Kidney epithelial cell (primary cell): ENCODE data around the gene AOC2. TPM values are rescaled to one million over a fixed set of nuclear protein-coding genes. Genes with fewer than 3 reads are reported as not detected.
"Not testable (repeated sequence)": the region's sequence is repeated elsewhere in the genome, so short reads cannot be mapped to it uniquely, and the experiment has no call there.

ENCODE experiments used
- DNase-seq: peaks from one replicate; pipeline ENCODE4 v3.0.0-alpha.2; 2010; ENCODE audit warnings: low read depth
- H3K27me3 ChIP-seq: 2 replicates; pipeline ENCODE4 v1.6.0; 2011; ENCODE audit warnings: low read length; ENCODE audit not compliant: control insufficient read depth, insufficient read depth
- H3K36me3 ChIP-seq: 2 replicates; pipeline ENCODE4 v1.5.1; 2011; ENCODE audit warnings: low read length; ENCODE audit not compliant: control insufficient read depth, insufficient read depth
- H3K4me3 ChIP-seq: 2 replicates; pipeline ENCODE4 v1.5.1; 2011; ENCODE audit warnings: low read depth, mild to moderate bottlenecking, control low read depth, low read length
- CTCF ChIP-seq: IDR thresholded peaks from 2 replicates; pipeline ENCODE4 v1.5.1; 2011; ENCODE audit warnings: mild to moderate bottlenecking, moderate library complexity, low read length, control low read depth, inconsistent platforms; ENCODE audit not compliant: insufficient read depth, poor library complexity, severe bottlenecking
- total RNA-seq: library from RNA; depleted of rRNA; stranded (reverse); fragments of >200 nt; gene quantifications from 2 replicates; pipeline ENCODE4 v1.2.3, GENCODE V29; 2015

AOC2 gene
- total RNA-seq, 1 donor from 2014 or later: 3.7 TPM

GRCh38 chr17:42877037-42877436 lies 32.7 kb downstream of the AOC2 start:
- Histone ChIP-seq H3K36me3 (no peaks in the 10 kb centered on the region), H3K27me3 (peaks cover 25% of the 10 kb centered on the region), H3K4me3 (no peak overlapping the region)
- TF ChIP-seq CTCF: no peak
- DNase-seq: no peak

GRCh38 chr17:42878123-42878880 lies 33.9 kb downstream of the AOC2 start:
- Histone ChIP-seq H3K36me3 (no peaks in the 10 kb centered on the region), H3K27me3 (peaks cover 25% of the 10 kb centered on the region), H3K4me3 (no peak overlapping the region)
- no peak for DNase-seq
- TF ChIP-seq CTCF: no peak

GRCh38 chr17:42878924-42879595 lies 34.7 kb downstream of the AOC2 start:
- no peak for DNase-seq
- Histone ChIP-seq H3K27me3 (peaks cover 25% of the 10 kb centered on the region), H3K4me3 (no peak overlapping the region), H3K36me3 (no peaks in the 10 kb centered on the region)
- TF ChIP-seq CTCF: no peak

GRCh38 chr17:42879596-42879985 lies 35.2 kb downstream of the AOC2 start:
- no peaks in the 10 kb centered on the region for H3K36me3 ChIP-seq
- no peak overlapping the region for H3K4me3 ChIP-seq
- DNase-seq: no peak
- no peak for TF ChIP-seq CTCF
- peaks cover 25% of the 10 kb centered on the region for H3K27me3 ChIP-seq

GRCh38 chr17:42880776-42881310 lies 36.5 kb downstream of the AOC2 start:
- TF ChIP-seq CTCF: no peak
- Histone ChIP-seq H3K4me3 (no peak overlapping the region), H3K36me3 (no peaks in the 10 kb centered on the region), H3K27me3 (peaks cover 25% of the 10 kb centered on the region)
- no peak for DNase-seq

- not testable (repeated sequence) for H3K36me3 ChIP-seq, DNase-seq, H3K4me3 ChIP-seq
- H3K27me3 ChIP-seq: peaks cover 22% of the 10 kb centered on the region
Measured at GRCh38 chr17:42881706-42882105, 37.3 kb downstream of the AOC2 start.
